WTC11 (cell line): ENCODE data around the gene RAPGEF5.

ENCODE experiments used
- CREB1 ChIP-seq: sonication (generic); formaldehyde crosslinking; IDR thresholded peaks from 2 replicates; pipeline ENCODE4 v1.8.0; 2023; ENCODE audit warnings: mild to moderate bottlenecking, missing genetic modification reagents
- FOXP1 ChIP-seq: sonication (generic); formaldehyde crosslinking; IDR thresholded peaks from 2 replicates; pipeline ENCODE4 v1.8.0; 2022; ENCODE audit warnings: missing genetic modification reagents, mild to moderate bottlenecking, moderate library complexity, borderline replicate concordance
- NR2C2 ChIP-seq: sonication (generic); formaldehyde crosslinking; IDR thresholded peaks from 2 replicates; pipeline ENCODE4 v1.8.0; 2022; ENCODE audit warnings: mild to moderate bottlenecking, missing genetic modification reagents
- TCF7 ChIP-seq: sonication (generic); formaldehyde crosslinking; IDR thresholded peaks from 2 replicates; pipeline ENCODE4 v1.8.0; 2022; ENCODE audit warnings: mild to moderate bottlenecking, low read depth, missing genetic modification reagents, moderate library complexity
- ZBTB21 ChIP-seq: sonication (generic); formaldehyde crosslinking; IDR thresholded peaks from 2 replicates; pipeline ENCODE4 v1.8.1; 2023; ENCODE audit warnings: mild to moderate bottlenecking, missing genetic modification reagents, borderline replicate concordance
- ZNF121 ChIP-seq: sonication (generic); formaldehyde crosslinking; IDR thresholded peaks from 2 replicates; pipeline ENCODE4 v1.8.0; 2023; ENCODE audit warnings: missing genetic modification reagents
- TF ChIP-seq, protein P1 (sequence below): fragments of 200-600 bp; IDR thresholded peaks from 2 replicates; pipeline ENCODE4 v1.8.0; 2022; ENCODE audit warnings: antibody characterized with exemption
- TF ChIP-seq, protein P2 (sequence below): sonication (generic); formaldehyde crosslinking; IDR thresholded peaks from 2 replicates; pipeline ENCODE4 v1.8.0; 2022; ENCODE audit warnings: mild to moderate bottlenecking, missing genetic modification reagents

DNA sequence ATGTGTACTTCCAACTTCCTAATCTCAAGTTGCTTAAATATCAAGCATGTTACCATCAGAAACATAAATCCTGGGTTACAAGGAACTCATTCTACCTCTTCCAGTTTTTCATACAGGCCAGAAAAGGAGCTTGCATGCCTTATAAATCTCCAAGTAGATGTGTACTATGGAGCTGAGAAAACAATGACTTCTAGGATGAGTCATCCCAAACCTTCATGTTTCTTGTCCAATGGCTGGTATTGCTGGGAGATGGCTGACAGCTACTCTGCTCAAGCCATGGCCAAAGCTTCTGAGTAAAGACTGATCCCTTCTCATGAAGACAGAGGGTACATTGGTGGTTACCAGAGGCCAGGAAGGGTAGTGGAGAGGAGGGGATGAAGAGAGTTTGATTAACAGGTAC is 8.6 kb downstream of the RAPGEF5 start:
- TF ChIP-seq CREB1 (no peak), FOXP1 (no peak), ZBTB21 (CRISPR knock-in tag) (no peak), TCF7 (CRISPR knock-in tag) (no peak), ZNF121 (CRISPR knock-in tag) (no peak), NR2C2 (no peak)
- TF ChIP-seq, protein P1, sequence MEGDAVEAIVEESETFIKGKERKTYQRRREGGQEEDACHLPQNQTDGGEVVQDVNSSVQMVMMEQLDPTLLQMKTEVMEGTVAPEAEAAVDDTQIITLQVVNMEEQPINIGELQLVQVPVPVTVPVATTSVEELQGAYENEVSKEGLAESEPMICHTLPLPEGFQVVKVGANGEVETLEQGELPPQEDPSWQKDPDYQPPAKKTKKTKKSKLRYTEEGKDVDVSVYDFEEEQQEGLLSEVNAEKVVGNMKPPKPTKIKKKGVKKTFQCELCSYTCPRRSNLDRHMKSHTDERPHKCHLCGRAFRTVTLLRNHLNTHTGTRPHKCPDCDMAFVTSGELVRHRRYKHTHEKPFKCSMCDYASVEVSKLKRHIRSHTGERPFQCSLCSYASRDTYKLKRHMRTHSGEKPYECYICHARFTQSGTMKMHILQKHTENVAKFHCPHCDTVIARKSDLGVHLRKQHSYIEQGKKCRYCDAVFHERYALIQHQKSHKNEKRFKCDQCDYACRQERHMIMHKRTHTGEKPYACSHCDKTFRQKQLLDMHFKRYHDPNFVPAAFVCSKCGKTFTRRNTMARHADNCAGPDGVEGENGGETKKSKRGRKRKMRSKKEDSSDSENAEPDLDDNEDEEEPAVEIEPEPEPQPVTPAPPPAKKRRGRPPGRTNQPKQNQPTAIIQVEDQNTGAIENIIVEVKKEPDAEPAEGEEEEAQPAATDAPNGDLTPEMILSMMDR = no peak
- TF ChIP-seq, protein P2, sequence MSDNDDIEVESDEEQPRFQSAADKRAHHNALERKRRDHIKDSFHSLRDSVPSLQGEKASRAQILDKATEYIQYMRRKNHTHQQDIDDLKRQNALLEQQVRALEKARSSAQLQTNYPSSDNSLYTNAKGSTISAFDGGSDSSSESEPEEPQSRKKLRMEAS (CRISPR knock-in tag) = no peak
